ENCODE data around the gene EIF5.

EIF5 gene

DNA sequence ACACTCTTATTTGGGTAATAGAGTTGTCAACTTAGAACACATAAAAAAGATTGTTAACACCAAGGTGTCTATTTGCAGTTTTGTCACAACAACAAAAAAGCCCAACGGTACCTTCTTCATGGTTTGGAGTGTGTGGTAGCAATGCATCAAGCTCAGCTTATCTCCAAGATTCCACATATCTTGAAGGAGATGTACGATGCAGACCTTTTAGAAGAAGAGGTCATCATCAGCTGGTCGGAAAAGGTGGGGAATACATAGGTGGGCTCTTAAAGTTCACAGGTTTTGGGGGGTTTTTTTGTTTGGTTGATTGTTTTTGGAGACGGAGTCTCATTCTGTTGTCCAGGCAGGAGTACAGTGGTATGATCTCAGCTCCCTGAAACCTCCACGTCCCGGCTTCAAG, 5.5 kb downstream of the EIF5 start:
- no peak overlapping the region for H3K4me3 ChIP-seq (ENCODE audit: low read depth, low read length)
- TF ChIP-seq, protein P1, sequence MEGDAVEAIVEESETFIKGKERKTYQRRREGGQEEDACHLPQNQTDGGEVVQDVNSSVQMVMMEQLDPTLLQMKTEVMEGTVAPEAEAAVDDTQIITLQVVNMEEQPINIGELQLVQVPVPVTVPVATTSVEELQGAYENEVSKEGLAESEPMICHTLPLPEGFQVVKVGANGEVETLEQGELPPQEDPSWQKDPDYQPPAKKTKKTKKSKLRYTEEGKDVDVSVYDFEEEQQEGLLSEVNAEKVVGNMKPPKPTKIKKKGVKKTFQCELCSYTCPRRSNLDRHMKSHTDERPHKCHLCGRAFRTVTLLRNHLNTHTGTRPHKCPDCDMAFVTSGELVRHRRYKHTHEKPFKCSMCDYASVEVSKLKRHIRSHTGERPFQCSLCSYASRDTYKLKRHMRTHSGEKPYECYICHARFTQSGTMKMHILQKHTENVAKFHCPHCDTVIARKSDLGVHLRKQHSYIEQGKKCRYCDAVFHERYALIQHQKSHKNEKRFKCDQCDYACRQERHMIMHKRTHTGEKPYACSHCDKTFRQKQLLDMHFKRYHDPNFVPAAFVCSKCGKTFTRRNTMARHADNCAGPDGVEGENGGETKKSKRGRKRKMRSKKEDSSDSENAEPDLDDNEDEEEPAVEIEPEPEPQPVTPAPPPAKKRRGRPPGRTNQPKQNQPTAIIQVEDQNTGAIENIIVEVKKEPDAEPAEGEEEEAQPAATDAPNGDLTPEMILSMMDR (IDR thresholded peaks at IDR 0.05; ENCODE audit: borderline replicate concordance, insufficient read depth, low read depth, low read length), result no peak

DNA sequence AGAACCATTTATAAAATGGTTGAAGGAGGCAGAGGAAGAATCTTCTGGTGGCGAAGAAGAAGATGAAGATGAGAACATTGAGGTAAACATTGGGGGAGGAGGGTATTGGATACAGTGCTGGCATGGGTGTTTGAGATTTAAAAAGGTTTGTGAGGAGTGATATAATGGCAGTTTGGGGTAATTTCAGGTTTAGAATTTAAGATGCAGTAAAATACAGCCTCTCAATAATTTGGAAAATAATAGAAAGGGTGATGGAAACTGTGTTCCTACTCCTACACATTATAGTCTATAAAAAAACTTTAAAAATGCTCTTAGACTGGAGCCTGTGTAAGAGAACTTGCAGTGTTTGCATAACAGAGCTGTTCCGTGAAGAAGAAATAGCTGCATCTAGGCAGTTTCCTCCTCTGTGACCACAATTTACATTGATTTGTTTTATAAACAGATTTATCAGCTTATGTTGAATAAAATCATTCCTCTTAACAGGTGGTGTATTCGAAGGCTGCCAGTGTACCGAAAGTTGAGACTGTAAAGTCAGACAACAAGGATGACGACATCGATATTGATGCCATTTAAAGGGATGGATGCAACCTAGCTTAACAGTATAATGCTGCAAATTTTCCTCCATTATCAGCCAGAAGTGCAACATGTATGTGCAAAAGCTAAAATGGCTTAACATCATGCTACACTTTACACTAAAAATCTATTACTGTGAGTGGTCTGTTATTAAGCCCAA, 6.6 kb downstream of the EIF5 start:
- no peak overlapping the region for H3K4me3 ChIP-seq (ENCODE audit: low read depth, low read length)
- TF ChIP-seq, protein P1 (IDR thresholded peaks at IDR 0.05; ENCODE audit: borderline replicate concordance, insufficient read depth, low read depth, low read length), result no peak

DNA sequence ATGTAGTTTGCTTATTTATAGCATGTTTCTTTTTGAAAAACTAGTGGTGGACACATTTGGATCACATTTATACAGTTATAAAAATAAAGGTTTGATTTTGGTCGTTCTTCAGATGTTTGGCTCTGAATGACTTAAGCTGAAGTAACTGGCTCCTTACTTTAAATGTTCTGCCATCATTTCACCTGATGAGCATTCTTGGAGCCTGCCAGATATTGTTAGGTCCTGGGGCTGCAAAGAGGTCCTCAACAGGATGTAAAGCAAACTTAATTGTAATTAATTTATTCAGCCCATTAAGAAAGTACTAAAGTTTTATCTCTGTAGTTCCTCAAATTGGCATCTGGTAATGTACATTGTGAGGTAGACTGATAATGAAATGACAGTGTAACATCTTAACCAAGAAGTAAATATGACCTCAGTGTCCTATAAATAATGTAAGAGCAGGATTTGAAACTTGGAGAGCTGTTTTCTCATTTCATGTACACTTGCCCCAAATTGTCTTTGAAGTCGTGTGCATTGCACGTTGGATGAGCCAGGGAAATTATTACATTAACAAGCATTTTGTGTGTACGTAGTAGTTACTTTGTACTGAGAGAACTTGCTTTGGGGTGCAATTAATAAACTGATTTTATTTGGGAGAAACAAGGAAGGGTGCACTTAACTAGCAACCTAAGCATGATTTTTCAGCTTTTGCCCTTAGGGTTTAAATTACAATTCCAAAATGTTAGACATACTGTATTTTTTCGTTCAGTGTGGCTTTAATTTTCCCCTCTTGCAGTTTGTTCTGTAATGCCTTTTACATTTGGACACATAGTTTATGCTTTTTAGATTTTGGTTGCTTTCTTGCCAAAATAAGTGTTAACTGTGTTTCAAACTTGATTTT, 7.5 kb downstream of the EIF5 start:
- TF ChIP-seq, protein P1 (IDR thresholded peaks at IDR 0.05; ENCODE audit: borderline replicate concordance, insufficient read depth, low read depth, low read length), result no peak
- no peak overlapping the region for H3K4me3 ChIP-seq (ENCODE audit: low read depth, low read length)

DNA sequence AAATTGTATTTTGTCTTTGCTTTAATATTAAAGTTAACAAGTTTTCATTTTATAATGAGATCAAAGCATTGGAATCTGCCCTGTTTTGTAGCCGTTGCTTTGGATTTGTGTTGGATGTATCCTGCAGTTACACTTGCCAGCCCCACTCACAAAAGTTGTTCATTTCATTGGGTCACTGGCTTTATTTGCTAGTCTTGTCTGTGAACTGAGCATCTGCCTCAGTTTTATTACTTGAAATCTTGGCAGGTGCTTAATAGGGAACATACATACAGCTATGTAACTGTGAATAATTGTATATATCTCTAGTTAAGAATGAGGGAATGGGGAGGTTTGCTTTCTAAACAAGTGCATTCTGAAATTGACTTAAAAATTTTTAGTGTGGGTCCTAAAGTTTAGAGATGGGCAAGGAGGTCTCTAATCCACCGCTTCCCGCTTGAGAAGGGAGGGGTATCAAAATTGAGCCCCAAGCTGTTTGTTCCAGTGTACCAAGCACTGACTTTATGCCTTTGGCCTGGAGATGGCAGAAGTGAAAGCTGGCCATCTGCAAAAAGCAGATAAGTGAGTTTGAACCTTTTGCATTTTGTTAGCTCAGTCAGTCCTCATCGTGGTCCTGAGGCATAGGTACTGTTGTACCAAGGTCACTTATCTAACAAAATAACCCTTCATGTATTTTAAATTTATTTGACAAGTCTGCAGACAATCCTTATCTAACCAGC, 9.3 kb downstream of the EIF5 start:
- TF ChIP-seq, protein P1 (IDR thresholded peaks at IDR 0.05; ENCODE audit: borderline replicate concordance, insufficient read depth, low read depth, low read length), result no peak
- H3K4me3 ChIP-seq (ENCODE audit: low read depth, low read length), result no peak overlapping the region

DNA sequence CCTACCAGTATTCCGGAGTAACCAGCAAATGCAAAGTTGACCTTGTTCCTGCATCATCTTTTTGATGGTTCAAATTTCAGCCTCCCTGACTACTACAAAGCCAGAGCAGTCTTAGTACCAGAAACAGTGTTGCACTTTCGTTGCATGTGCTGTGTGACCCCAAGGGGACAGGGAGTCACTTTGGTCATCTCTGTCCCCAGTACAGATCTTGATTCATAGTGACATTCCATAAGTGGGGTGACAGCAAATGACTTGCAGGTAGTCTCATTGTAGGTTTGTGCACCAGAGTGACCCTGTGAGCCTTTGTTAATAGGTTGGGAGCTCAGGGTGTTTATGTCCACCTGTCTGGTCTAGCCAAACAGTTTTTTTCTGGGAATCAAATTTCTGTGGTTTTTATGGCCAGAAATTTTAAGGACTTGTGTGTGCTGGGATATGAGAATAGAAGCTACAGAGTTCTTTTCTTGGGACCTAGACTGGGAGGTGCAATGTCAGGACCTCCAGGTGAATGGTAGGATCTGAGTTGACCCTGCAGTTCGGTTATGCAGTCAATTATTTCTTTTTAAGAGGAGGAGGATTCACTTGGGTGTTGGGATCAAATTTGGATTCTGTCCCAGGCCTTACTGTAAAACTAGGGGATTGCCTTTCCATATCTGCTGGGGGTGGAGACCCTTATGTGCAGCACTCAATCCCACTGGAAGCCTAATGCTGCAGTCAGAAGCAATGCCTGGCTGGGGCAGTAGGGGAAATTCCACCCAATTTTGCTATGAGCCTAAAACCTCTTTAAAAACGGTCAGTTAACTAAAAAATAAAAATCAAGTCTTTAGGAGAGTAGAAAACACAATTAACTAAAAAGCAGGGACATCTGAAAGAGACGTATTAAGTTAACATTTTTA, 10.1 kb downstream of the EIF5 start:
- TF ChIP-seq, protein P1 (IDR thresholded peaks at IDR 0.05; ENCODE audit: borderline replicate concordance, insufficient read depth, low read depth, low read length), result no peak
- H3K4me3 ChIP-seq (ENCODE audit: low read depth, low read length), result no peak overlapping the region

DNA sequence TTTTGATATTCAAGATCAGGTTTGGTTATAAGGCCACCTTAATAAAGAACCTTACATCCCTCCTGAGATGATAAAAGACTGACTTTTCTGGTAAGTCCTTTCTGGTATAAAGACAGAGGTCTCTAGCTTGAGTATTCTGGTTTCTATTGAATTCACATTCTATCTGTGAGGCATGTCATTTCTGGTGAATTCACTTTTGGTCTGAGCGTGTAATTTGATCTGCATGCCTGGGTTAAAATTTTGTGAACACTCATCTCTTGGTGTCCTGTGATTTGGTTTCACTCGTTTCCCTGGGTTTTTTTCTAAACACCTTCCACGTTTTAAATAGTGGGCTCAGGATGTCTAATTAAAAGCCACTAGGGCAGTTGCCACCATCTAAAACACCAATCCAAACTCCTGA, 12.2 kb downstream of the EIF5 start:
- TF ChIP-seq, protein P1 (IDR thresholded peaks at IDR 0.05; ENCODE audit: borderline replicate concordance, insufficient read depth, low read depth, low read length), result no peak
- H3K4me3 ChIP-seq (ENCODE audit: low read depth, low read length), result no peak overlapping the region

All from GM12875 (cell line).